ENCODE measurements around the gene DNAAF3. TPM values are rescaled to one million over a fixed set of nuclear protein-coding genes. Genes with fewer than 3 reads are reported as not detected.

DNAAF3 gene
- total RNA-seq, 4 donors from 2014 or later: 3.3 to 9.1 (median 5.5) TPM

GRCh38 chr19:55153652-55154264, 12.7 kb downstream of the DNAAF3 start:
- no peak for TF ChIP-seq POLR2A (IDR thresholded peaks at IDR 0.05)
- TF ChIP-seq CTCF (IDR thresholded peaks at IDR 0.05): no peak
- H3K36me3 ChIP-seq: no peaks in the 10 kb centered on the region
- DNase-seq: no peak
- H3K4me1 ChIP-seq: peaks cover 0 to 6% of the 10 kb centered on the region in 2 donors
- no peaks in the 10 kb centered on the region for H3K9me3 ChIP-seq
- H3K27ac ChIP-seq: no peak overlapping the region
- 88 to 90% methylated on average over 12 of the region's 12 CpGs for WGBS, 2 donors
- peaks cover 23% of the 10 kb centered on the region for H3K27me3 ChIP-seq
- intact Hi-C loops (cut with DNase I): no loop called here
- no peak overlapping the region for H3K4me3 ChIP-seq (replicated peaks in 1 of 3)

GRCh38 chr19:55152017-55152416, 14.4 kb downstream of the DNAAF3 start:
- H3K27me3 ChIP-seq: peaks cover 27% of the 10 kb centered on the region

DNA sequence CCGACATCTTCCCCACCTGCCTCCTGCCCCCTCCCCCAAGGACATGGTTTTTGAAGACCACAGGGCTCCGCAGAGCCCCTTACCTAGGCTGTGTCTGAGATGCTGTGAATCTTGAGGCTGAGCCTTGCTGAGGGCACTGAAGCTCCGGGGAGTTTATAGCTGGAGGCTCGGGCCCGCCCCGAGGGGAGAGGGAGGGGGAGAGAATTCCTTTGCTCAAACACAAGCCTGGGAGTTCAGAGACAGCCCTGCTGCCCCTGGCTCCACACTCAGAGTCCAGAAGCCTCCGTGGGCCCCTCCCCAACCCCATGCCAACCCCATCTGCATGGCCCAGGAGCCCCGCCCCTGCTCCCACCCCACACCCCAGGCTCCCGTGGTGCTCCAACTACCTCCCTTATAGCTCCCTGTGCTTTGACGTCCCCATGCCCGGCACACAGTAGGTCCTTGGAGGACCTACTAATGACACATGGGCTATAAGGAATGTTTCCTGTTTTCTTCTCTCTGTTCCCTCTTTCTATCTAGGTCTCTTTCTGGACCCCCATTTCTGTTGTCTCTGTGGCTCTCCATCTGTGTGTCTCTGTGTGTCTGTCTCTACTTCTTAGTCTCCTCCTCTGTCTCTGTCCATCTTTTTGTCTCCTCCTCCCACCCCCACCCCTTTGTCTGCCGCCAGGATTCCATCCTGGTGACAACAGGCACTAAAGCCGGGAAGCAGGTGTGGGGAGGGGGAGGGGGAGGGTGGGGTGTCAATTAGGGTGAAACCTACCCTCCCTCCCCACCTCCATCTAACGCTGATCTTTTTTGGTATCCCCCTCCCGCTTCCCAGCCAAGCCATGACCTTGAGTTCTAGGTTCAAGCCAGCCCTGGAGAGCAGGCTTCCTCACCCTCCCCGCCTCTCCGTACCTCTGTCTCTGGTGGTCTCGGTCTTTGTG, 17.1 kb downstream of the DNAAF3 start, which contains the start of gene TNNT1:
TNNT1 (minus strand) TSS at position 129 of the 926 bp plus-strand sequence. CDS start 2,049 bp downstream, outside the sequence.
- peaks cover 0 to 7% of the 10 kb centered on the region in 2 donors for H3K4me1 ChIP-seq
- TF ChIP-seq CTCF (IDR thresholded peaks at IDR 0.05) (no peak), POLR2A (IDR thresholded peaks at IDR 0.05) (no peak)
- H3K27me3 ChIP-seq: peaks cover 17% of the 10 kb centered on the region
- no peaks in the 10 kb centered on the region for H3K36me3 ChIP-seq
- 15 to 21% methylated on average over 15 to 18 of the region's 18 CpGs for WGBS, 2 donors
- no peak for DNase-seq
- H3K9me3 ChIP-seq: no peaks in the 10 kb centered on the region
- intact Hi-C loops (cut with DNase I): loop anchor here (10.0 kb wide), 1 partner anchor 475 kb away; the partner anchor contains the start of gene ZNF784
- H3K4me3 ChIP-seq (replicated peaks in 1 of 3): no peak within 1 kb of the TSS
- H3K27ac ChIP-seq: no peak within 1 kb of the TSS

More at GRCh38 chr19:55152017-55152416, 14.4 kb downstream of the DNAAF3 start:
- Histone ChIP-seq H3K27ac (no peak overlapping the region), H3K36me3 (no peaks in the 10 kb centered on the region), H3K4me3 (replicated peaks in 1 of 3) (no peak overlapping the region), H3K9me3 (no peaks in the 10 kb centered on the region), H3K4me1 (peaks cover 0 to 6% of the 10 kb centered on the region in 2 donors)
- no peak for DNase-seq
- no peak for TF ChIP-seq CTCF (IDR thresholded peaks at IDR 0.05)
- TF ChIP-seq POLR2A (IDR thresholded peaks at IDR 0.05): no peak
- intact Hi-C loops (cut with DNase I): no loop called here

DNA sequence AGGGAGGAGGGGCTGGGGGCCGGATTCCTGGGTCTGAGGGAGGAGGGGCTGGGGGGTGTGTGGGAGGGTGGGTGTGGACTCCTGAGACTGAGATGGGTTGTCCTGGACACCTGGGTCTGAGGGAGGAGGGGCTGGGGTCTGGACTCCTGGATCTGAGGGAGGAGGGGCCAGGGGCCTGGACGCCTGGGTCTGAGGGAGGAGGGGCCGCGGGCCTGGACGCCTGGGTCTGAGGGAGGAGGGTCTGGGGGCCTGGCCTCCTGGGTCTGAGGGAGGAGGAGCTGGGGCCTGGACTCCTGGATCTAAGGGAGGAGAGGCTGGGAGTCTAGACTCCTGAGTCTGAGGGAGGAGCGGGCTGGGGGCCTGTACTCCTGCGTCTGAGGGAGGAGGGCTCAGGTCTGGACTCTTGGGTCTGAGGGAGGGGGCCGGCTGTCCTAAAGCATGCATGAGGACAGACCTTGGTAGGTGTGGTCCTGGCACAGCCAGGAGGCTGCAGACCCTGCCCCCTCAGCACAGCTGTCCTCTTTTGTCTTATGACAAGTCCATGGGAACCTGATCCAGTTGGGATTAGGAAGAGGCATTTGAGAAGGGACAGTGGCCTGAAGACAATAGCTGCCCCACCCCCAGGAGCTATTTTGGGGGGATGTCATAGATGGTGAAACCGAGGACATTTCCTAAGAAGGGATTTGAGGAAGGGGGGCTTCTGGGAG, 18.7 kb downstream of the DNAAF3 start:
- Histone ChIP-seq H3K36me3 (no peaks in the 10 kb centered on the region), H3K4me3 (replicated peaks in 1 of 3) (no peak overlapping the region), H3K27ac (no peak overlapping the region), H3K9me3 (no peaks in the 10 kb centered on the region), H3K27me3 (peaks cover 22% of the 10 kb centered on the region), H3K4me1 (peaks cover 0 to 7% of the 10 kb centered on the region in 2 donors)
- intact Hi-C loops (cut with DNase I): loop anchor here (10.0 kb wide), 1 partner anchor 477 kb away; the partner anchor contains the start of gene ZNF784
- TF ChIP-seq CTCF (IDR thresholded peaks at IDR 0.05): no peak
- no peak for TF ChIP-seq POLR2A (IDR thresholded peaks at IDR 0.05)
- DNase-seq: no peak
- 9 to 27% methylated on average over 3 to 7 of the region's 9 CpGs for WGBS, 2 donors
